NCI-H82 treated with DMSO at 0.1 percent for 48 hours (cell line): ENCODE measurements around the gene MSMB.

Experiments used
- DNase-seq: peaks from one replicate; lab custom pipeline; 2025; ENCODE audit not compliant: unreplicated experiment; lab: John Stamatoyannopoulos, UW

Gene MSMB

DNA sequence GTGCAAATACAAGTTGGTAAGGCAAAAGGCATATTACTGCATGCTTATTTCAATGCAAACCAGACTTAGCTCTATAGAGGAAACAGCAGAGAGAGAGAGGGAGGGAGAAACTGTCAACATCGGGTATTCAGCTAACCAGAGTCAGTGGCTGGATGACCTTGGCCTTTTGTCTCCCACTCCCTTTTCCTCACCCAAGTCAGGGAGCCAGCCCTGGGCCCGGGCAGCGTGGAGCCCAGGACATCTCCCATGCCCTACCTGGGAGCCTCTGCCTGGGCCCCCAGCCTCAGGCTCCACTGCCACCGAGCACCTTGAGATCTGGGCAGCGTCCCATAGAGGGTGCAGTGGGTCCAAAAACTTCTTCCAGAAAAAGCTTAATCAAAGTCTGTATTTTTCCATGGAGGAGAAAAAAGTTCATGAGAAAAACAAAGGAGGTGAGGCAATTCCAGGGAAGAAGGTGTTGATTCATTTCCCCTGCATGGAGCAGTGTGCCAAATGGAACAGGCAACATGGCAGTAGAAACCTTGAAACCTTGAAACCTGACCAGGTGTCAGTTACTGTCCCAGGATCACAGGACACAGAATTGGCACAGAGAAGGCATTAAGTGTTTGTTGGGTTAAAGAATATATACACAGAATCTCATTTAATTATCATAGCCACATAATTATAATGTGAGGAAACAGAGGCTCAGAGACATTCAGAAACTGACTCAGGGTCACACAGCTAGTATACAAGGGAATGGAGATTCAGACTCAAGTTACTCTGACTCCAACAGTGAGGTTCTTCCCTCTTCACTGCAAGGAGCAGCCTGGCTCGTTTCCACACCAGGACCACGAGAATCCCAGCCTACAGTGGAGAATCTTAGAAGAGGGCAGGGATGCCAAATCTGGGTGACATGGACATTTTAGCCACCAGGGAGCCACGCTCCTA lies 9.9 kb downstream of the MSMB start:
- no peak for DNase-seq

- no peak for DNase-seq
These were observed 12.5 kb downstream of the MSMB start for GRCh38 chr10:46033602-46034011.

GRCh38 chr10:46031648-46032532 lies 14.2 kb downstream of the MSMB start:
- DNase-seq, result no peak

- peak; percentile 90 for DNase-seq
These were observed 15.8 kb downstream of the MSMB start, which contains the start of gene NCOA4 for GRCh38 chr10:46030091-46030937. TSS of gene NCOA4 (minus strand) at chr10:46030623. CDS start at chr10:46016680, 13,943 bp downstream.

DNA sequence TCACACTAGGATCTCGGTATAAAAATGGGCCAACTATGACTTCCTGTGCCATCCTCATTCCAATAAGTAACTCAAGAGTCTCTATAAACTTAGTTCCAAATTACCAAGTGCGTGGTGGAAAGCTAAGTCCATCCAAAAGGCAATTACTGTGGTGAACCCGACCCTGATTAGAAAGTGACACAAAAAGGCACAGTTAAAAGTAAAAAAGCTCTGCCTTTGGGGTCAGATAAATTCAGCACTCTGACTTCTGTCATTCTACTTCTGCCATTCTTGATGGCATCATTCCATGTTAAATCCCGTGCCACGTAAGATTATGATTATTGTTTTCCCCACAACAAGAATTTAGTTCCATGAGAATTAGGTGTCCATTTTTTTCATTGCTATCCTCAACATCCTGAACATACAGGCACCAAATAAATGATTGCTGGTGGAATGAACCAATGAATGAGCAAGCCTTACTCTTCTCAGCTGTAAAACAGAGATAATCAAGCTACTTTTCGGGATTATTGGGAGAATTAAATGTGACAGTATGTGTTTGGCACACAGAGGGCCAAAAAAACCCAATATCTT lies 16.5 kb downstream of the MSMB start:
- no peak for DNase-seq

DNA sequence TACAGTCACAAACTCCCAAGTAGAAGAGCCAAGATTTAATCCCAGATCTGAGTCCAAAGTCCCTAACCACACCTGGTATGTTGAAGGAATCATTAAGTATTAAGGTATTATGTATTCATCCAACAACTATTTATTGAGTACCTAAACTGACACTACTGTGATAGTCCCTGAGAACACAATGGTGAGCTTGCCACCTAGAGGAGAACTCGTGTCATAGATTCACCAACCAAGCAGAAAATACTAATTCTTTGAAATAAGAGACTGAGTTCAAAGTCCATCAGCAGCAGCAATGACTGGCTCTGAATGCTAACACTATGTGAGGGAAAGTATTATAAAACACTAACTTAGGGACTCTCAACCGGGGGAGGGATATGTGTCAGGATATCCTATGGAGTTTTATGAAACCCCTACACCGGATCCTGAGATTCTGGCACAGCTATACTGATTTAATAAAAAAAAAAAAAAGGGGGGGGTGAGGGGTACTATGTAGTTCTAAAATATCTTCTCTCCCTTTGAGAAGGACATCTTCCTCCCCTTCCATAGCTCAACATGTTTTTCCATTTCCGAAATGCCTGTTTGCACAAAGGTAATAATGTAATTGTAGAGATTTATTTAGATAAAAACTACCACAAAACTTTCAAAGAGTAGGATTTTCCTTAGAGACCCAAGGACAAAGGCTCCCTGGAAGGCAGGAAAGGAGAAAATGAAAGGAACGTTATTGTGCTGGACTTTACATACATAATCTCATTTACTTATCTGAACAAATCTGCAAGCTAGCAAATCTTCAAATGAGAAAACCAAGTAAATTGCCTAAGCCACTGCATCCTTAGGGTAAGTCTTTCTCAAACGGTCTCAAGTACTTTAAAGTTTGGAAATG lies 17.2 kb downstream of the MSMB start:
- DNase-seq, result no peak

- DNase-seq, result no peak
These were observed 20.0 kb downstream of the MSMB start for GRCh38 chr10:46026106-46026505.

DNA sequence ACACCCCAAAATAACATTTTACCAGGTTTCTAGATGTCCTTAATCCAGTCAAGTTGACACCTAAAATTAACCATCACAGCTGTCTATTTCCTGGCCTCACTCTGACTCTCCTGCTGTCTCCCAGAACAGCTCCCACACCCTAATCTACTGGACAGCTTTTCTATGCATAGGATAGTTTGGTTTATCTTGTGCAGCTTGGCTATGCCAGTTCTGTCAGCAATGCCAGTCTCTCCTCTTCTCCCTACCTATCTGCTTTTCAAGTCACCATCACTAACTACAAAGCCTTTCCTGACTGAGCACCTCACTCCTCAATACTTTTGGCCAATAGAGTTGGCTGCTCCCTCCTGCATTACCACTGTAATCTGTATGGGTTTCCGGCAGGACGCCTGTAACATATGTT lies 20.7 kb downstream of the MSMB start:
- no peak for DNase-seq

- no peak for DNase-seq
These were observed 21.1 kb downstream of the MSMB start for GRCh38 chr10:46024948-46025347.

DNA sequence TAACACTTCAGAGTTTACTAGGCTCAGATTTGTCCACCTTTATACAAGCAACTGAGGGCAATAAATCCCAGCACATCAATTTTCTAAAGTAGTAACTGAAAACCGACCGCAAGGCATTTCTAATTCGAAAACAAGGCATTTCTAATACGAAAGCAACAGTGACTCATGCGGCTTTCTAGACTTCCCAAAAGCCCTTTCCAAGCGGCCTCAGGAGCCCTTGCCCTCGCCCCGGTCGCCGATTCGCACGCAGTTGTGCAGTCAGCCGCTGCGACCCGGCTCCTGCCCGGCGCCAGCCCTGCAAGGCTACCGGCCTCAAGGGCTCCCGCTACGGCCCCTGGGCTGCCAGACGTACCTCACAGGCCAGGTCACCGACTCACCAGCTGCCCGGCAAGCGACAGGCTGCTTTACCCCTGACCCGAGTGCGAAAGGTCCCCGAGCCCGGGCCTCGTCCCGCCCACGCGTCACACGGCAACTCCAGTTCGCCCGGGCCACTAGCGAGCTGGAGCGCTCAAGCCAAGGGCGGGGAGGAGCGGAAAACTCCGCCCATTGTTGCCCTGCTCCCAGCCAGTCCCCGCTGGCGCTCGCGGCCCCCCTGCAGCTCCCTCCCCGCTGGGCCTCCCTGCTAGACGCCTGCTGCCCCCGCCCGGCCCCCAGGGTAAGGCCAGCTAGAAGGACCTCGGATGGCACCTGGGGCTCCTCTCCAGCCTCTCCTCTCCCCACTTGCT lies 22.9 kb downstream of the MSMB start:
- peak; percentile 68 for DNase-seq

- no peak for DNase-seq
These were observed 25.8 kb downstream of the MSMB start for GRCh38 chr10:46020344-46020657.

DNA sequence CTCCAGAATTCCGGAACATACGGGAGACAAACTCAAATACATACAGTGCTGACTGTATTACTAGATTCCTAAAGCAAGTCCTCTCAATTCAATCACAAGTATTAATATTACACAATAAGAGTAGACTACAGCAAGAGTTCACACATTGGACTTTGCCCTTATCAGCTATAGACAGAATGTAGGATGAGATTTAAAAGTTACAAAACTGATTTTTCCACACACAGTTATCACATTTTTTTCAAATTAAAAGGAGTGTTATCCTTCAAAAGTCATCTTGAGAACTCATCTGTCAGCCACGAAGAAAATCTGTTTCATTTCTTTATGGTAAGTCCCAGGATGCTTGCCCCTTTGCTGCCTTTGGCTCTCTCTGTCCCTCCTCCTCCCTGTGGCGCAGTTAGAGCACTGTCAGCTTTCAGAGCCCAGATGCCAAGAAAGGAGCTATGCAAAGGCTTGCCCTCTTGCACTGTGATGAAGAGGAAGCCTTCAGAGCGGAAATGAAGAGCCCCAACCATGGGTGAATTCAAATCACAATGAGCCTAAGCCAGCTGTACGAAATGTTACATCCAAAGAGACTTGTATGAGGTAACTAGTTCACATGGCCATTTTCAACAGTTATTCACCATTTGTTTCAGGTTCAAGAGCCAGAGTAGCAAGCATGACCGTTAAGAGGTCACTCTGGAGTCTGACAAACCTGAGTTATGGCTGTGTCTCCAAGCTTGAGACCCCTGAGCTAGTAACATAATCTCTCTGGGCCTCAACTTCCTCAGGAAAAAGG lies 26.3 kb downstream of the MSMB start:
- no peak for DNase-seq

- no peak for DNase-seq
These were observed 26.9 kb downstream of the MSMB start for GRCh38 chr10:46019177-46019528.

- no peak for DNase-seq
These were observed 27.5 kb downstream of the MSMB start for GRCh38 chr10:46018453-46019176.

- no peak for DNase-seq
These were observed 28.3 kb downstream of the MSMB start for GRCh38 chr10:46017733-46018132.

DNA sequence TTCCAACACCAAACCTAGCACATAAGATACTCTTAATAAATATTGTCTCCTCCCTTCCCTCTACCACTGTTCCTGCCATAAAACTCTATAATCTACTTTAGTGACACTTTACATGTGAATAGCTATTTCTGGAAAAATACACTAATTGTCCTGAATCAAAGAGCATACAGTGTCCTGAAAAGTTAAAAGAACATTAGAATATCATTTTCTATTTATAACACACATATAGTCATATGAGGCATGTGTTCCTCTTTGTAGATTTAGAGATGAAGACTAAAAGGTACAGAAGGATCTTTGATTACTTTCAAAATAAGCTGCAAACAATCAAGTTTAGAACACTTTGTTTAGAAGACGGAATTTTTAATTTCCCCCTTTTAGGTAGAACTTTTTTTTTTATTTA lies 29.3 kb downstream of the MSMB start:
- no peak for DNase-seq

DNA sequence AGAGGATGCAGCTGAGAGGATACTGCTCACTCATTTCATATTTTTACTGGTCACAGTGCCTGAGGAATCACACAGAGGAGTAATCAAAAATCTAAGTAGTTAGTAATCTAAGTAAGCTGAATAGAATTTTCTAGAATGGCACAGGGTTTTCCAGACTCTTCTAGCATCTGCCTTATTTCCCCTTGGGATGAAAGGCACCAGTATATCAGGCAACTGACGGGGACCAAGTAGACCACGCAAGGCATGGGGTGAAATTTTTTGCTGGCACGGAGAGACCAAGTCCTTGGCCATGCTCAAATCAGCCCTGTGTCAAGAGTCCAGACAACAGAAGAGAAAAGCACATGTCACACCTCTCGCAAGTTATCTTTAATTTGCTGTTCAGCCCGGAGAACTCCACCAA lies 29.9 kb downstream of the MSMB start:
- DNase-seq, result no peak
